Lung microvascular endothelial cell (primary cell): ENCODE results near the gene IGSF8. TPM values are rescaled to one million over a fixed set of nuclear protein-coding genes. Genes with fewer than 3 reads are reported as not detected.

ENCODE experiments used
- DNase-seq, 2 donors: peaks; one replicate each; pipeline versions ENCODE4 v3.0.0 to v3.0.0-alpha.2; 2010; ENCODE audit warnings: low read depth in 2 of 2
- total RNA-seq: library from RNA; depleted of rRNA; stranded (reverse); fragments of >200 nt; gene quantifications from 2 replicates; pipeline ENCODE4 v1.2.1, GENCODE V29; 2014

The IGSF8 gene
- total RNA-seq, 1 donor from 2014 or later: 10.3 TPM

DNA sequence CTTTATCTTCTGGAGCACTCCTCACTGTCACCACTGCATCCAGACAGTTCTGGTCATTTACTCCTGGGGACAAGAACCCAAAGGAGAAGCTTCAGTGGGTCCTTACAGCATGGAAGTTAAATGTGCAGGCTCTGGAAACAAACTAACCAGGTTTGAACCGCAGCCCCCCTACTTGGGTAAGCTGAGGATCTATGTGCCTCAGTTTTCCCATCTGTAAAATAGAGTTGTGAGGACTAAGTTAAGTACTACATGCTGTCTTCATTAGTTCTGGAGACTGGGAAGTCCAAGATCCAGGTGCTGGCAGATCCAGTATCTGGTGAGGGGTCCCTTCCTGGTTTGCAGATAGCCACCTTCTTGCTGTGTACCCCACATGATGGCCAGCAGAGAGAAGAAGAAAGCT lies 9.1 kb upstream of the IGSF8 start:
- DNase-seq: no peak

DNA sequence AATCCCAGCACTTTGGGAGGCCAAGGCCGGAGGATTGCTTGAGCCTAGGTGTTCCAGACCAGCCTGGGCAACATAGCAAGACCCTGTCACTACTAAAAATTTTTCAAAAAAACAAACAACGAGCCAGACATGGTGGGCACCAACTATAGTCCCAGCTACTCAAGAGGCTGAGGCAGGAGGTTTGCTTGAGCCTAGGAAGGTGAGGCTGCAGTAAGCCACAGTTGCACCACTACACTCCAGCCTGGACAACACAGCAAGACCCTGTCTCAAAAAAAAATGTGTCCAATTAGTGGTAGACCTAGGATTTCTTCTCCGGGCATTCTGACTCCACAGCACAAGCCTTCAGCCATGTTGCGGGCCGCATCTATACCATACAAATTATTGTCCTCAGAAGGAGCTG lies 6.7 kb upstream of the IGSF8 start:
- DNase-seq: no peak

DNA sequence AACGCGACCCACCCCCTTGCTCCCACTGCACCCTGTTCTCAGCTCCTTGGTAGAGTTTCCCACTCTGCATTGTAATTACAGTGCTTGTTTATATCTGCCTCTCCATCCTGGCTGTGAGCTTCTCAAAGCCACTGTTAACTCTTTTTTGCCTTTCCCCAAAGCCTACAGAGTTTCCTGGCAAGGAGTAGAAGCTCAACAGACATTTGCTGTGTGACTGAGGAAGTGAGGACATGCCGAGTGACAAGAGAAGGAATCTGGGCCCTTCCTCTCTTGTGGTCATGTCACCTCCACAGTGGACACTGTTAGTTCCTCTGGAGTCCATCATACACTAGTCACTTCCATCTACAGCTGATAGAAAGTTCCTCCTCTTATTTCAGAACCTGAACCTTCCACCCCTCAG lies 6.1 kb upstream of the IGSF8 start:
- DNase-seq: no peak

DNA sequence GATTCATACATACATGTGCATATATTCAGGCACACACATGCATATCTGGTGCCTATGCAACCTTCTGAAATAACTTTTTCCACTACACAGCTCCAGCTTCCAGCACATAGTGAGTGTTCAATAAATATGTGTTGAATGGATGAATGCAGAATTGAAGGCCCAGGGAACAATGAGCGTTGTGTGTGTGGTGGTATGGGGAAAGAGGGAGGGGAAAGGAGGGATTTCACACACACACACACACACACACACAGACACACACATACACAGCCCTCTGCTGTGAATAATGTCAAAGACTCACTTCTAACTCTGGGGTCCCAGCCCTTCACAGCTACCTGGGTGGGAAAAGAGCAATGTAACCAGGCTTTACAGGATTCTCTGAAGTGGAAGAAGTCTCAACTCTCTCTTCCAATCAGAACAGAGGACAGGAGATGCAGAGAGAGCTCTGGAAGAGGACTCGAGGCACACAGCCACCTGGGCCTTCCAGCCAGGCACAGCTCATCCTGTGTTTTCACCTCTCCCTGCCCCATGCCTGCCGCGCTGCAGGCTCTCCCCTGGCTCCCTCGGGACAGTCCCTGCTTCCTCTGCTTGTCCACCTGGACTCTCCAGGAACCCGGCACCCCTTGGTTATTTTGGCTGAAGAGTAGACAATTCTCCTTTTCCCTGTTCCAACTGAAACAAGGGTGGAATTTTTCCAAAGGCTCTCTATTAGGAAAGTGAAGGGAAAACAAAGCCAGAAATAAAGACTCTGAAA lies 5.4 kb upstream of the IGSF8 start:
- no peak for DNase-seq

DNA sequence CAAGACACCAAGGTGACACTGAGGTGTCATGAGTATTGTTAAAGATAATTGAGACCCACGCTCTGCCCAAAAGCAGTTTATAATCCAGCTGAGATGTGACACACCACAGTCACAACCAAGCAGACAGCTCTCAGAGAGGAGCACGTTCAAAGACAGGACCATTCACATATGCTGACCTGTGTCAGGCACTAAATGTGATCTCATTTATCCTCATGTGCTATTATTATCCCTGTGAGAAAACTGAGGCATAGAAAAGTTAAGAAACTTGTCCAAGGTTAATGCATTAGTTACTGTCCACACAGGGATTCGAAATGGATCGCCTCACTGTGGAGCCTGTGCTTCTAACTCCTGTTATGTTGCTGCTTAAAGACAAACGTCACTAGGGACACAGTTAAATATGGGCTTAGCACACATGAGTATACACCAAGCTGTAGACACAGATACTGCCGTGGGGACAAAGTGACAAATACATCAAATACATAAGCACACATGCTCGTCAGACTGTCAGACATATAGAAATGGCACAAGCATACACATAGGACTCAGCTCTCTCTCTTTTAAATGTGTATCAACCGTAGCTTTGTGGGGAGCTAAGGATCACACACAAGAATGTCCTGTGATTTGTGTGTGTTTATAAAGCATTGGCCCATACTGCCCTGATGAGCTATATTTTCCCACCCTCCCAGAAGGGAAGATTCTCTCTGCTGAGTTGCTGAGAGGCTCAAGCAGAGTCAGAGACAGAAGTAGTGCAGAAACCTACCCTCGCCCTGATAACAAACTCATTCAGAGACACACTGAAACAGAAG lies 3.5 kb upstream of the IGSF8 start:
- DNase-seq: no peak

DNA sequence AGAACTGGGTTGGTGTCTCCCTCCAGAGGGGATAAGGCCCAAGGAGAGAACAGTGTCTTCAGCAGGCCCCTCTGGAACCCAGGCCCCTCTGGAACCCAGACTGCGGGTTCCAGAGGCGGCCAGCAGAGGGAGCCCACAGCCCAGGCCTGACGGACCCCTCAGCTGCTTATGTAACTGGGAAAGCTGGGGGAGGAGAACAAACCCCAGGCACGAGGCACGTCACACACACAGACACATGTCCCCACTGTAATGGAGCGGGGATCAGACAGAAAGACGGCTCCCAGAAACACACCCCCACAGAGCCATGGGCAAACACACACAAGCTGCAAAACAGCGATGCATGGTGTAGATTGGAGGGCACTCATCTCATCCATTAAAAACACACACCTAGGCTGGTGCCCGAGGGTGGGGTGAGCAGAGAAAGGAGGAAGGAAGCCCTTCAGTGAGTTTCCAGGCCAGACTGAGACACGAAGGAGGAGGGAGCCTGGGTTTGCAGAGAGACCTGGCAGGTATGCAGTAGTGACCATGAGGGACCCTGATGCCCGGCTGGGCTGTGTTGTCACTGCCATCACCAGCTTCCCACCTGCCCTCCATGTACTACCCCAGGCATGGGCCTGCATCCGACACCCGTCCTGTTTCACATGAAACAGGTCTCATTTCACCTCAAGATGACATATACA lies 2.8 kb upstream of the IGSF8 start:
- DNase-seq: peak; percentile 68 to 79

DNA sequence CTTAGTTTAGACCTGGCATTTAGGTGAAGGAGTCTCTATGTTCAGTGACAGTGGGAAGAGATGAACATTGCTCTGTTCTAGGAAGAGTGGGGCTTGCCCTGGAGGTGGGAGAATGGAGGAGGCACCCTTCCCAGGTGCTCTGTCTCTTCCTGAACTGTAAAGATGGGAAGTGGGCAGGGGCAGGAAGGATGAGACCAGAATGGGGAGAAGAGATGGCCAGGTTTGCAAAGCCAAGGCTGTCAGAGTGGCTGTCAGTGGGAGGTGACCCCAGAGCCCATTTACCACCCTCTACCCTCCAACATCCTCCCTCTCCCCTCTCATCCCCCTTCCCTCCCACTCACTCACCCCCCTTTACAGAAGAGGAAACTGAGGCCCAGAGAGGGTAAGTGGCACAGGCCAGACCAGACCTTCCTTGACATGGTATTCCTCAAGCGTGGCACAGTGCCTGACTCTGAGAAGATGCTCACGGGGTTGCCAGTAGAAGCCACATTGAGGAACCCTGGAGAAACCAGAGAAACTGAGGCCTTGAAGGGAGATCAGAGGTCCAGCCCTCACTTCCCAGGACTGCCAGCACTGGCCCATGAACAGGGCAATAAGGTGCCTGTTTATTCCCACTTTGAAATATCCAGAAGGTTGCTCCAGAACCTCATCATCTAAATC lies 1.4 kb upstream of the IGSF8 start:
- DNase-seq: no peak

DNA sequence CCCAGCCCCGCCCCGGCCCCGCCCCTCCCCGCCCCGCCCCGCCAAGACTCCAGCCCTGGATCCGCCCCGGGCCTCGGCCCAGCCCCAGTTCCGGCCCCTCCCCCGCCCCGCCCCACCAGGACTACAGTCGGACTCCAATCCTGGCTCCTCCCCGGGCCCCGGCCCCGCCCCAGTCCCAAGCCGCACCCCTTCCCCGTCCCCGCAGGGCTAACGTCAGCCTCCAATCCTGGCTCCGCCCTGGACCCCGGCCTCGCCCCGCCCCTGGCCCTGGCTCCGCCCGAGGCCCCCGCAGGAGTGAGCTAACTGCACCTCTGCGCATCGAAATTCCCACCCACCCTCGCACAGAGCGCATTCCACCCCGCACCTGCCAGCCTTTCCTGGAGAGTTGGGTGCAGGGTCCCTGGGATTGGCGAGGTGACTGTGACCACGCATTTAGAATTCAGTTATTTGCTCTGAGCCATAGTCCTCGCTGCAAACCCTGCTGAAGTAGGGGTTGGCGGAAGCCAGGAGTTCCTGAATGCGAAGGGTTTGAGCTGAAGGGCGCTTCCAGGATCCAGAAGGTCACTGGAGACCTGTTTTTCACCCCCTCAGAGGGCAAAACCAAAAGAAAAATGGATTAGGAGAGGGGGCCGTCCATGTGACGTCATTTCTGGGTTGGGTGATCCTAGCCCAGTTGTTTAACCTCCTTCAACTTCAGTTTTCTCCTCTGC lies 588 bp upstream of the IGSF8 start:
- peak; percentile 92 to 96 for DNase-seq

DNA sequence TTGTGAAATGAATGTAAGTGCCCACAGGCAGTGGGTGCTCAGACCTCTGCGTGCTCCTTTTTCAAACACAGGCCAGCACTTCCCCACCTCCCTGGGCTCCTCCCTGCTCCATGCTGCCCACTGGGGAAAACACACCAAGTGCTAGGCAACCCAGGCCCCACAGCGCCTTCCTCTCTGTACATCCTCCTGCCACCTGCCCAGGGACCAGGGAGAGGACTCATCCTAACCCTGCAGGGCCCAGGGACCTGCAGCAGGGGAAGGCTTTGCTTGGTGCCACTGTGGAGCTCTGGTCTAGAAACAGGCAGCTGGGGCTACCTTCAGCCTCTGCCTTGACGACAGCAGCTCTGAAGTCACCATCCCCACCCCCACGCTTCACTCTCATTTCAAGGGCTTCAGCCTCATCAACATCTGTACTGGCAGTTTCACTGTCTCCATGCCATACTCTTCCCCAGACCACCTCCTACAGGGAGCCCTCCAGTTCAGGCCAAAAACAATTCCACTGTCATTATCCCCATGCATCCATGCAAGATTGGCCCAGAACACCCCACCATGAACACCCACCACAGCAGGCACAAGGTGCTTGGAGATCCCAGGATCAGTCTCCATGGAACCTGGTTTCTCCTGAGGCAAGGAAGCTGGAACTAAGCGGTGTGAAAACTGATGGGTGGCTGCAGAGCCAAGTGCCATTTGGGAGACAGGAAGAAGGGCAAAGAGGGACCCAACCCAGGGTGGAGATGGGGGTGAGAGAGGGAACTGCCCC lies 1.1 kb downstream of the IGSF8 start:
- DNase-seq: no peak

DNA sequence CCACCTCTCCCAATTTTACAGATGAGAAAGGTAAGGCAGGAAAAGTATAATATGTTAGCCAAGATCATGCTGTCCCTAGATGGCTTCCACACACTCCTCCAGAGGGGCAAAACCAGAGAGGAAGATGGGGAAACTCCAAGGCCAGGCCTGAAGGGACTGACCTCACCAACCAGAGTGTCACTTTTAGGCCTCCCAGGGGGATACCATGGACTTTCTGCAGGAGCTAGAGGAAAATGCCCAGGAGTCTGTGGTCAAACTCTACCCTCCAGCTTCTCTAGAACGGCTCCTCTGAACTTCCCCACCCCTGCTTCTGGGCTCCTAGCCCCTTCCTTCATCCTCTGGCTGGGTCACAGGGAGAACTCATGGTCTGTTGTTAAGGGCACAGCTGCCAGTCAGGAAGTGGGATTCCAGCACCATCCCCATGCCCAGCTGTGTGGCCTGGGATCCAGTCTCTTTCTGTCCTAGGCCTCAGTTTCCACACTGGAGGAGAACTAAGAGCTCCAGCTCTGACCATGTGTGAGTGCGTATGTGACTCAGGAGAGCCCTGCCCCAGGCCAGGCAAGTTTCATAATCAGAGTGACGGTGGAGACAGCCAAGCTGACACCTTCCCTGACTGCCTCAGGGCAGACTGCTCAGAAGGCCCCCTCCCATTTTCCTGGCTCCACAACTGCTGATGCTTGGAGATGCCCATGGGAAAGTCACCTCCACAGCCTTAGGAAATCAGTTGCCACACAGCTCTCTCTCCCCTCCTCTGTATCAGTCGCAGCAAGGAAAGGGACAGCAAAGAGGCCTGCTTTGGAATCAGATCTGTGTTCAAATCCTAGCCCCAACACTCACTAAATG lies 1.9 kb downstream of the IGSF8 start:
- no peak for DNase-seq

DNA sequence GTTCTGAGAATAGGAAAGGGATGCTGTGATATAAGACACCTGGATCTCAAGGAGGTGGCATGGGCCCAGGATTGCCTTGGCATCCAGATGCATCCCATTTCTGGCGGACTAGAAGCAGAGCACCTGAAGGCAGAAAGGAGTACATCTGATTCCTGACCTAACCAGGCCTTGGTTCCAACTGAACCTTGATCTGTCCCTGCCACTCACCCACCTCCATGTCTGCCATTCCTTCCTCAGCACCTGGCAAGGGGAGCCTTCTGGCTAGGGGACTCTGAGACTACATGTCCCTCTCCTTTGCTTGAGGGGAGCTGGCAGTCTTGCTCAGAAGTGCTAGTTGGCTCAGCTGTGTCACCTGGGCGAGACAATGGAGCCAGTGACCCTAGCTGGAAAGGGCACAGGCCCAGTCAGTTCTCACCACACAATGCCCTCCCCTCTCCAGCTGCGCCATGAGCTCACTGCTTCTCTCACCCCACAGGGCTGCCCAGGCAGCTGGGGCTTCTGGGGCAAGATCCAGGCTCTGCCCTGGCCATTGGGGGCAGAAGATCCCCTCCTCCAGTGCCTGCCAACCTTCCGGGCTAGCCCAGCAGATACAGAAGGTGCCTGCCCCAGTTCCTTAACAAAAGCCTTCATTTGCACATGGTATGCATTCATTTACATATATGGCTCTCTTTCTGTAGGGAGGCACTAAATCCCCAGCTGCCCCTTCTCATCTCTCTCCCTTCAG lies 2.9 kb downstream of the IGSF8 start:
- no peak for DNase-seq

DNA sequence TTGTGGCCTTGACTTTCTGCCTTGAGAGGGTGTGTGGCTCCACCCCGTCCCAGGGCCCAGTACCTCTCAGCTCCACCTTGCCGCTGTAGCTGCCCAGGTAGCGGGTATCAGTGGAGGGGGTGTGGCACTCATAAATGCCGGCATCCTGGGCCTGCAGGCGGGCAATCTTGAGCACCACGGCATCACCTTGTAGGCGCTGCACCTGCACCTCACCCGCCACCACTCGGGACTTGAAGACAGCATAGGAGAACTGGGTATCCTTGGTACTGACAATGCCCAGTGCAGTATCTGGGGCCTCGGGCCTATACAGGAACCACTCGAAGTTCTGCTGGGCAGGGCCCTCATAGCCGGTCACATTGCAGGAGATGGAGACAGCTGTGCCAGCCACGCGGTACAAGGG lies 3.6 kb downstream of the IGSF8 start:
- DNase-seq: no peak

DNA sequence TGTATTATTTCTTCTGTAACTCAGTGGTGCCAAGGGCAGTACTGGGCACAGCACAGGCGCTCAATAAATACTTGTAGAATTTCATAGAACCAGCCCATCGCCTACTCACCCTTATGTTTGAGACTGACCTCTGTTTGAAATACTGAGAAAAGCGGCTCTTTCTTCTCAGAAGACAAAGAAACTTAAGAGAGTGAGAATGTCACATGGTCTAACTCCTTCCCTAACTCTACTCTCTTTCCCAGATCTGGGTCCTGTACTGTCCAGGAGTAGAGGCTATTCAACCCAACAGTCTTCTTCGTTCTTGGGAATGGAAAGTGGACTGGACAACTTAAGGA lies 4.2 kb downstream of the IGSF8 start:
- no peak for DNase-seq

DNA sequence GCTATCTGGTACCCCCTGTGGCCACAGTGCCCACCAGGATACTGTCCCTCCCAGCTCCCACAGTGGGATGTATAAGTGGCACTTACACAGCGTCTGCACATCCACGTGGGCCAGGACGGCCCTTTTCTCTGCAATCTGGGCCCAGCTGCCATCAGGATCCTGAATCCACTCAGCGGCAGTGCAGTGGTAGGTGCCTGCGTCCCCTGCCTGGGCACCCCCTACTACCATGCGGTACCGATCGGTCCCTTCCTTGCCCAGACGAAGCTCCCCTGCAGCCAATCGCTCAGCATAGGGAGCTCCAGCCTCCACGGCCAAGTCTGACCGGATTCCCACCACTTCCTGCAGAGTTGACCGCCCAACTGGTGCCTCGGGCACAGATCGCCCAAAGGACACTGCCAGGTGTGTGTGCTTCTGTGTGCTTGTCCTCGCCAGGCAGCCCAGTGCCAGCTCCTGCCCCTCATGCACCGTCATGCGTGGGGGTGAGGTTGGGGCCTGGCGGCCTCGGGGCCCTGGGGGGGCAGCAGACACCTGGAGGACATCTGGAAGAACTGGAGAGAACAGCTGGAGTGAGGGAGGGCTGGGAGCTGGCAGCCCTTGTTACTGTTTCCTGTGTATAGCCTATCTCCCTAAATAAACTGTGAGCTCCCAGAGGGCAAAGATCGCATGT lies 4.7 kb downstream of the IGSF8 start:
- no peak for DNase-seq

DNA sequence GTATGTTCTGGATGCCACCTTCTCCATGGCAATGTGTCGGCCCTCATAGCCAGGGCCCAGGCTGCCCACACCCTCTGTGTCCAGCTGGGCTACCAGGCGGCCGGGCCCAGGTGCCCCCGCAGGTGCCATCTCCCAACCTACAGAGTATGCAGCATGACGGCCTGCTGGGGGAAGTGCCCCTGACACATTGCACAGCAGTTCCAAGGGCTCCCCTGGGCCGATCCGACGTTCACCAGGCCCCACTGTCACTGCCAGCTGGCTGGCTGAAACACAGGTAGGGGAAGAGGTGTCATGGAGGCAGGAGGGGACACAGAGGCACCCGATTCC lies 5.4 kb downstream of the IGSF8 start:
- no peak for DNase-seq

DNA sequence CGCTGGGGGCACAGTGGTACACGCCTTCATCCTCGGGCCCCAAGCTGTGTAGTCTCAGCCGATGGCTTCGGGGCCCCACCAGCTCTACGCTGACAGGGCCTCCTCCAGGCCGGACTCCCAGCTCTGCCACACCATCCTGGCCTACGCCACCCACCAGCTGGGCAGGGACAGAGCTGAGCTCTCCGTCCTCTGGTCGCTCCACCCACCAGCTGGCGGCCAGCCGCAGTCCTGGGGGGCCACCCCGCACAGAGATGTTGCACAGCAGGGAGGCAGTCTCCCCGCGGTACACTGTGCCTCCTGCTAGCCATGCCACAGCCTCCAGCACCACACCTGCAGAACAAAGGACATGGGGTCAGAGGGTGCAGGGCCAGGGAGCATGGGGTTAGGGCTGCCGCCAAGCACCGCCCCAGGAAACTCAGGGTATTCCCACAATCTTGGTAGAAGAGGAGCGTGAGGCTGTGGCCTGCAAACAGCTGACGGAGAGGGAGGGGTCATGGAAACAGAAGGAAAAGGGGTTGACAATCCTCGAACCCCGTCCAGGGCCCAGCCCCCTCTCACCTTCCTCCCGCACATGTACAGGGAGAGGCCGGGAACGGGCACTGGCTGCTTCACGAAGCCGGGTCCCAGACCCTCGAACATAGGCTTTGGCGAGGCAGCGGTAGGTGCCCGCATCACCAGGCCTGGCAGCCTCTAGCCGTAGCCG lies 5.9 kb downstream of the IGSF8 start:
- DNase-seq: no peak

DNA sequence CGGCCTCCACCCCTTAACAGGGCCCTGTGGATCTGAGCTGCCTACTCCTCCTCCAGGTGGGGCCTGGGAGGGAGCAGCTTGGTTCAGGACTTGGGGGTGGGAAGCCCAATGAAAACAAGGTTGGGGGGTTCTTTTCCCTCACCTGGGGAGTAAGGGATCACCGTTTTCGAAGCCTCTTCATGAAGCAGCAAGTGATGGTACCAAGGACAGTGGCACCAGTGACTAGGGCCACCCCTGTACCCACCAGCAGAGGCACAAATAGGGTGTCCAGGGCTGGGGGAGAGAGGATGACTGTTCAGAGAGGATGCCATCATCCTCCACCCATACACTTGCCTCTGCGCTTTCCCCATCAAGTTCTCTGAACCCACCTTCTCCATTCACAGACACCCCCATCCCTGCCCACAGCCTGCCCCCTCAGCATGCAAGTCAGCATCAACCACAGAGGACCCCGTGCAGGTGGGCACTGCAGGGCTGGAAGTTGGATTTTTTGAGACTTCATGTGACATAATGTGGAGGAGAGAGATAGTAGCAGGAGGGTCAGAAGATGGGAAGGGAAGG lies 6.7 kb downstream of the IGSF8 start:
- no peak for DNase-seq

DNA sequence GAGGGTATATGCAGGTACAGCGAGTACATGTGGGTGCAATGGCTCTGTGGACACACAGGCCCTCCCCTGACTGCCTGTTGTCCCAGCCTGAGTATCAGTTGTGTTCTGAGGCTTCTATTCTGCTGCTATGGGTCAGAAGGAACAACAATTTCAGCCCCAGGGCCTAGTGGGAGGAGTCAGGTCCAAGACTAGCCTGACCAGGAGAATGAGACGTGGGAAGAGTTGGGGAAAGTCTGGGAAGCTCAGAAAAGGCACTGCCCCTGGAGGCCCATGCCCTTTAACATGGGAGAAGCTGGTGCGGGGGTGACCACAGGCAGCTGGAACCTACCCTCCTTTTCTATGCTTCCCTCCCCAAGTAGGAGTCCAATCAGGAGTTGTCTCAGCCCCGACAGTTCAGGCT lies 7.7 kb downstream of the IGSF8 start:
- no peak for DNase-seq
